Activated CD8-positive, alpha-beta memory T cell treated with anti-CD3 and anti-CD28 coated beads, Interleukin-2, amount 50 U/mL, for 24 hours (primary cell): ENCODE measurements around the gene FAM98C.
"Not testable (repeated sequence)": the region's sequence is repeated elsewhere in the genome, so short reads cannot be mapped to it uniquely, and the experiment has no call there.

Experiments
- DNase-seq: peaks from one replicate; pipeline ENCODE4 v3.0.0-alpha.2; 2020; ENCODE audit errors: extremely low read depth

The FAM98C gene

DNA sequence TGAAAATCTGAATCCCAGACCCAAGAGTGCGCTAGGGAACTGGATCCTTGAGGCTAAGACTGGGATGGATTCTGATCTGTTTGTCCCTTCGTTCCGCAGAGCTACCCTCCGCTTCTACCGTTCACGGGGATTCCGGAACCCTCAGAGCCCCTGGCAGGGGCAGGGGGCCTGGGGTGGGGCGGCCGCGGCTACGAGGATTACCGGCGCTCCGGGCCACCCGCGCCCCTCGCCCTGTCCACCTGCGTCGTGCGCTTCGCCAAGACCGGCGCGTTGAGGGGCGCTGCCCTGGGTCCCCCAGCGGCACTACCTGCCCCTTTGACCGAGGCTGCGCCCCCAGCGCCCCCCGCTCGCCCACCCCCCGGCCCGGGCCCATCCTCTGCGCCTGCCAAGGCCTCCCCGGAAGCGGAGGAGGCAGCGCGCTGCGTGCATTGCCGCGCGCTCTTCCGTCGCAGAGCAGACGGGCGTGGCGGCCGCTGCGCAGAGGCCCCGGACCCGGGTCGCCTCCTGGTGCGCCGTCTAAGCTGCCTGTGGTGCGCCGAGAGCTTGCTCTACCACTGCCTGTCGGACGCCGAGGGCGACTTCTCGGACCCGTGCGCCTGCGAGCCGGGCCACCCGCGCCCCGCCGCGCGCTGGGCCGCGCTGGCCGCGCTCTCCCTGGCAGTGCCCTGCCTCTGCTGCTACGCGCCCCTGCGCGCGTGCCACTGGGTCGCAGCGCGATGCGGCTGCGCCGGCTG is 7.3 kb upstream of the FAM98C start:
- DNase-seq, result no peak

DNA sequence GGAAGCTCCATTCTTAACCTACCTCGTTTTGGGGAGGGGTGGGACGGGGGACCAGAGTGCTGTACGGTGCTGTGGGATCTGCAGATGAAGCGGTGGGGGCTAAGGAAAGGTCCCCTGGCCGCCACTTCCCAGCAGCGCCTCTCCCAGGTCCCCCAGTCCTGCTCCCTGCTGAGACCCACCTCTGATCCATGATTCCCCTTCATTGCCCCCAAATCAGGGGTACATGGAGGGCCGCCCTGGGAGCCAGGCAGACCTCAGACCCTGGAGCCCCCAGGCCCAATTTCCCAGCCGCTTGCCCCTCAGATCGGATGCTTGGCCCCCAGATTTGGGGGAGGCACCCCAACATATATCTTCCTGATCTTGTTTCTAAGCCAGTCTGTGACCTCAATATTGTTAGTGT is 3.8 kb upstream of the FAM98C start:
- no peak for DNase-seq

DNA sequence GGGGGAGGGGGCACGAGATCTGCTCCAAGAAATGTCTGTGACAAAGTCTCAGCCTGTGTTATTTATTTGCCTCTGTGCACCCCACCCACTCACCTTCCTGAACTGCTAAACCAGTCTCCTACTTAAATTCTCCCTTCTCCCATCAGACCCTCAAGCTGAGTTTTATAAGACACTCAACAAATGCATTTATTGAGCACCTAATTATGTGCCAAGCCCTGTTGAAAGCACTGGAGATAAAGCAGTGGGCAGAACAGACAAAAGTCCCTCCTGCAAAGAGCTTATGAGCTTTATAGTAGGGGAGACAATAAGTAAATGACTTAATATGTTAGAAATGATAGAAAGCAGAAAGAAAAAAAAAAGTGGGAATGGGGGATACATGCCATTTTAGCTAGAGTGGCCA is 3.4 kb upstream of the FAM98C start:
- DNase-seq, result no peak

DNA sequence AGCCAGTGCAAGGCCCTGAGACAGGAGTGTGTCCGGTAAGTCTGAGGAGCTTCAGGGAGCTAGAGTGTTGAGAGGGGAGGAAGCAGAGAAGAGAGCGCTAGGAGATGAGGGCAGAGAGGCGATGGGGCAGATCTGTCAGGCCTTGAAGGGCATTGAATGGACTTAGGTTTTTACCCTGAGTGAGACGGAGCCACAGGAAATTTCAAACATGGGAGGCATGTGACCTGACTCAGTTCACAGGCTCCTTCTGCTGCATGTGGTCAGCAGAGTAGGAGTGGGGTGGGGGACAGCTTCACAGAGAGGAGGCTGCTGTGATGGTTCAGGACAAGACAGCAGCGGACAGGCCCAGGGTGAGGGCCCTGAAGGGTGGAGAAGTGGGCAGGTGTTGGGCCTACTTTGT is 2.5 kb upstream of the FAM98C start:
- no peak for DNase-seq

DNA sequence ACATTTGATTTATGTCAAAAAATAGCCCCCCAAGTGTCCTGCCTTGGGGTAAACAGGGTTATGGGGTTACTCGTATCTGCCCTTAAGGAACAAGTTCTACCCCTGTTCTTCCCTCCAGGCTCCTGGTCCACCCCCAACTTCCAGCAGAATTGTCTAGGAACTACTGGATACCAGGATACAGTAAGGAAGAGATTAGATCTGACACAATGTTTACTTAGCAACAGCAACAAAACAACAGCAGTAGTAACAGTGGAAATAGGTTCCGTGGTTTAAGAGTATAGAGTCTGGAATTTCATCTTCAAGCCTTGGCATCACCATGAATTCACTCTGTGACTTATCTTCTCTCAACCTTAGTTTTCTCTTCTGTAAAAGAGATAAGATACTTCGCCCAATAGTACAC is 1.7 kb upstream of the FAM98C start:
- no peak for DNase-seq

DNA sequence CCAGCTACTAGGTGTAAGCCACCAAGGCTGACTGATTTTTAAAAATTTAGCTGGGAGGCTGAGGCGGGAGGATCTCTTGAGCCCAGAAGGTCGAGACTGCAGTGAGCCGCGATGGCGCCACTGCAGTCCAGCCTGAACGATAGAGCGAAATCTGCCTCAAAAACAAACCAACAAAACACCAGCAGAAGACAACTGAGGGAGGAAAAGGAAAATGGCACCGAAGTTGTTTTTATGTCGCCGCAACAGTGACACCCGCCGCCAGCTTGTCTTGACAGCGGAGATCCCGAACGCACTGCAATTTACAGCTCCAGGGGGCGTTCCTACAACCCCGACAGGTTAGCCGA is 298 bp upstream of the FAM98C start:
- DNase-seq, result no peak

DNA sequence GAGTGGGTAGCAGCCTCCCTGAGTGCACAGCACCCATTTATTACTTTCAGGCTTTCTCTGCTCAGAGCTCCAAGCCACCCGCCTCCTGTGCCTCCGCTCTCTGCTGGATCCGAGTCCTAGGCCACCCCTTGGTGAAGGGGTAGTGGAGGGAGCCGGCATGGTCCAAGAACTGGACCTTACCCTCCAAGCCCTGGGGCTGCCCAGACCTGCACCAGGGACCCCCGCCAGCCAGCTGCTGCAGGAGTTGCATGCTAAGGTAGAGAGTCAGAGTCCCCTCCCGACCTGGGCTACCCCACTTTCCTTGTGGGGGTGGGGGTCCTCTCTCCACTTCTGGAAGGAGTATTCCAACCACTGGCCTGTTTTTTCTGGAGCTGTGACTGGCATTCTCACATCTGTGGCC is 2.0 kb downstream of the FAM98C start:
- DNase-seq, result no peak

DNA sequence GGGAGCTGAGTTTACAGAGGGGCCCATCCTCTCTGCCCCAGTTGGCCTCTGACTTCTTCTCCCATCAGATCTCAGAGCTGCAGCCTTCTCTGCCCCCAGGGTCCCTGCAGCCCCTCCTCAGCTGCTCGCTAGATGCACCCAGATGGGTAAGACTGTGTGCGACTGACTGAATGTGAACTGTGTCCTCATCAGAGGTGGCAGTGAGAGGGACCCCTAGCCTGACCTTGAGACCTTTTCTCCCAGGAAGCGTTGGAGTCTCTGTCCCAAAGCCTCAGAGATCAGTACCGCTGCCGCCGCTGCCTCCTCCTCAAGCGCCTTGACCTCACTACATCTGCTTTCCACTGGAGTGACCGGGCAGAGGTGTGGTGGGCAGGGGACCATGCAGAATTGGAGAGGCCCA is 2.4 kb downstream of the FAM98C start:
- DNase-seq, result no peak

DNA sequence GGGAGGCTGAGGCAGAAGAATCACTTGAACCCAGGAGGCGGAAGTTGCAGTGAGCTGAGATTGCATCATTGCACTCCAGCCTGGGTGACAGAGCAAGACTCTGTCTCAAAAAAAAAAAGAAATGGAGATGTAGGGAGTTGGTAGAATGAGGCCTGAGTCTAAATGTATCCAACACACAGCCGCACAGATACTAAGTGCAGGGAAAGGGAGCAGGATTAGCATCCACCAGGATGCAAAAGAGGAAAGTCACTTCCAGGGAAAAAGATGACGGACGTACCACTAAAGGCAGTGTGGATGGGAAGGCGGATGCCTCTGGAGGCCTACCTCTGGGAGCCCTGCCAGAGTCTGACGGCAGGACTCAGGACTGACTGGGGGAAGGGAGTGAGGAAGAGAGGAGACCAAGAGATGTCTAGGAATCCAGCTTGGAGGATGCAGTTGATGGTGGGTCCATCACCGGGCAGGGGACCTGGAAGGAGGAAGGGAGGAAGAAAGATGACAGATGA is 6.8 kb downstream of the FAM98C start:
- DNase-seq, result no peak

DNA sequence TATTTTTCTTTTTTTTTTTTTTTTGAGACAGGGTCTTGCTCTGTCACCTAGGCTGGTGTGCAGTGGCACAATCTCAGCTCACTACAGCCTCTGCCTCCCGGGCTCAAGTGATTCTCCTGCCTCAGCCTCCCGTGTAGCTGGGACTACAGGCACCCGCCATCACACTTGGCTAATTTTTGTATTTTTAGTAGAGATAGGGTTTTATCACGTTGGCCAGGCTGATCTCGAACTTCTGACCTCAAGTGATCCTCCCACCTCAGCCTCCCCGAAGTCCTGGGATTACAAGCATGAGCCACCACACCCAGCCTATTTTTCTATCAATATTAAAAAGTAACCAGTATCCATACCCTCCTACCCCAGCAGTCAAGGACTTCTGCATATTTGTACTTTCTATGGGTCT is 7.5 kb downstream of the FAM98C start:
- DNase-seq, result not testable (repeated sequence)

DNA sequence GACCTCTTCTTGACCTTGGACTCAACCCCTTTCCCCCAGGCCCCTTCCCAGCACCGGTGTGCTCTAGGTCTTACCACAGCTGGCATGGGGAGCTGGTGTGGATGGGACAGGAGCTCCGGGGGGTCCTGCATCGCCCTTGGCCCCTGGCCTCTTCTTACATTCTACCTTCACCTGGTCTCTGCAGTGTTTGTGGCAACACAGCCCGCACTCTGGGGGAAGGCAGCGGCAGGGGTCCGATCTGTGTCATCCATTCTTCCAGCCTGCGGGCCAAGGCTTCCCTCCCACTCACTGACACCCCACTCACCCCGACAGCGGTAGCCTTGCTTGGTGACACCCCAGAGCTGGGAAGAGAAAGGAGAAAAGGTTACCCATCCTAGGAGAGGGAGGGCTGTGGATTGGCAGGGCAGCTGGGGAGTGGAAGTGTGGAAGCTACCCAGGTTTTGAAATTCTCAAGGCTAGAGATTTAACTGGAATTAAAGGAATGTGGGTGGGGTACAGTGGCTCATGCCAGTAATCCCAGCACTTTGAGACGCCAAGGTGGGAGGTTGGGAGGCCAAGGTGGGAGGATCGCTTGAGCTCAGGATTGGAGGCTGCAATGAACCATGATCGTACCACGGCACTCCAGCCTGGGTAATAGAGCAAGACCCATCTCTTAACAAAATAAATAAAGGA is 8.3 kb downstream of the FAM98C start:
- DNase-seq, result no peak

DNA sequence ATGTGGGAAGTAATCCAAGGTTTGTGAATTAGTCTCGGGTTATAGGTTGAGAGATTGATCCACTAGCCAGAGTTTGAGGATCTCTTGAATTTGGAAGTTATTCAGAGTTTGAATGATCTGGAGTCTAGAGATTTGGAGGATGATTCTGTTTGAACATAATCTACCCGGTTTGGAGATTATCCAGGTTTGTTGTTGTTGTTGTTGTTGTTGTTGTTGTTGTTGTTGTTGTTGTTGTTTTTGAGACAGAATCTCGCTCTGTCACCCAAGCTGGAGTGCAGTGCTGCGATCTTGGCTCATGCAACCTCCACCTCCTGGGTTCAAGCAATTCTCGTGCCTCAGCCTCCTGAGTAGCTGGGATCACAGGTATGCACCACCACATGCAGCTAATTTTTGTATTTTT is 9.0 kb downstream of the FAM98C start:
- not testable (repeated sequence) for DNase-seq

DNA sequence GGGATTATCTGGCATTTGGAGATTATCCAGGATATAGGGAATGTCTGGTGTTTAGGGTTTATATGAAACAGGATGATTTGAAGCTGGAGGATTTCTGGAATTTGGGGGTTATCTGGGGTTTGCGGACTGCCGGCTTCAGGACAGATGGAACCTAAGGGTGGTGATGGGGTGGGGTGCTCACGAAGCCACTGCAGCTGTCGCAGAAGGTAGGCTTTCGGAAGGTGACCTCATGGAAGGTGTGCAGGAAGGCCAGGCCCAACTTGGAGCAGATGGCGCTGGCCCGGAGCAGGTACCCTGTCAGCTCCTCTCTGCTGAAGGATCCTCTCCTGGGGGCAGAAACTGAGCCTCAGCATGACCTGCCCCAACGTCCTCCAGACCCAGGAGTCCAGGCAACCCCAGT is 9.6 kb downstream of the FAM98C start:
- DNase-seq, result no peak

DNA sequence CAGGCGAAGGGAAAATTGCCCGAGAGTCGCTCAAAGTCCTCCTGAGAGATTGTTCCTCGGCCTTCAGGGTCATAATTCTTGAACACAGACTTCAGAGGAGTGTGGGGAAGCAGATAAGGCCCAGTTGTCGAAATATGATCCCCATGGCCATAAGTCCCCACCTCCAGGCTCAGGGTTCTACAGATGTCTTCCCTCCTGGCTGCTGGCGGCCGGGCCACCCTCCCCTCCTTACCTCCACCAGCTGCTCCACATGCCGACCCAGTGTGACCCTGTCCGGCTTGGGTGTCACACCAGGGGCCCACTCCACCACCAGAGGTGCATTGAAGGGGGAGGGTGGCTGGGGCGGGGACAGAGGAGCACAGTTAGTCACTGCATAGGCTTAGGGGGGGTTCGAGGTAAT is 10.1 kb downstream of the FAM98C start:
- no peak for DNase-seq

DNA sequence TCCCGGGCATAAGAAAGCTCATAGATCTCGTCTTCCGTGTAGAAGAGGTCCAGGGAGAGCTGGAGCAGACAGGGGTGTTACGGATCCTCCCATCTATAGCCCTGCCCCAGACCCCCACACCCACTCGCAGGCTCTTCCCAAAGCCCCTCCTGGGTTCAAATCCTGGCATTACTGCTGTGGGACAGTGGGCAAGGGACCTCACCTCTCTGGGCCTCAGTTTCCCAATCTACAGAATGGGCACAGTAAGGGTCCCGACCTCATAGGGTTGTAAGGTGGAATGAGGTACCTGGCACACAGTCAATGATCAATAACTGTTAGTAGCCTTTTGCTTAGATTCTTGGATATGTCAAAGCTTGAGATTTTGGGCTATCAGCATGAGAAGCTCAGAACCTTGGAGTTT is 10.5 kb downstream of the FAM98C start:
- DNase-seq, result no peak

DNA sequence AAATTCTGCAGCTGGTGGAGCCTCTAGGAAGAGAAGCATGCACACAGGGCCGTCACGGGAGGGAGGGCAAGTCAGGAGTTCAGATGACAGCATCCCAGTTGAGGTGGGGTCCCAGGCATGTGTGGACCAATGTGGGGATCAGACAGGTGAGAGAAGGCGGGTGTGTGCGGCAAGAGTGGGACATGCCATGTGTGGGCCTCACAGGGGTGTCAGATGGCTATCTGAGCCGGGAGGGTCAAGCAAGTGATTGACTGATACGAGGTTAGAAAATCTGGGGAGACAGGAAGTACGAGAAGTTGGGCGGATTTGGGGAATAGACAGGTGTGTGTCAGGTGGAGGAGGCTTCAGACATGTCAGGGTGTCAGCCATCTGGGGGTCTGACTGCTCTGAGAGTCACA is 14.3 kb downstream of the FAM98C start:
- no peak for DNase-seq

DNA sequence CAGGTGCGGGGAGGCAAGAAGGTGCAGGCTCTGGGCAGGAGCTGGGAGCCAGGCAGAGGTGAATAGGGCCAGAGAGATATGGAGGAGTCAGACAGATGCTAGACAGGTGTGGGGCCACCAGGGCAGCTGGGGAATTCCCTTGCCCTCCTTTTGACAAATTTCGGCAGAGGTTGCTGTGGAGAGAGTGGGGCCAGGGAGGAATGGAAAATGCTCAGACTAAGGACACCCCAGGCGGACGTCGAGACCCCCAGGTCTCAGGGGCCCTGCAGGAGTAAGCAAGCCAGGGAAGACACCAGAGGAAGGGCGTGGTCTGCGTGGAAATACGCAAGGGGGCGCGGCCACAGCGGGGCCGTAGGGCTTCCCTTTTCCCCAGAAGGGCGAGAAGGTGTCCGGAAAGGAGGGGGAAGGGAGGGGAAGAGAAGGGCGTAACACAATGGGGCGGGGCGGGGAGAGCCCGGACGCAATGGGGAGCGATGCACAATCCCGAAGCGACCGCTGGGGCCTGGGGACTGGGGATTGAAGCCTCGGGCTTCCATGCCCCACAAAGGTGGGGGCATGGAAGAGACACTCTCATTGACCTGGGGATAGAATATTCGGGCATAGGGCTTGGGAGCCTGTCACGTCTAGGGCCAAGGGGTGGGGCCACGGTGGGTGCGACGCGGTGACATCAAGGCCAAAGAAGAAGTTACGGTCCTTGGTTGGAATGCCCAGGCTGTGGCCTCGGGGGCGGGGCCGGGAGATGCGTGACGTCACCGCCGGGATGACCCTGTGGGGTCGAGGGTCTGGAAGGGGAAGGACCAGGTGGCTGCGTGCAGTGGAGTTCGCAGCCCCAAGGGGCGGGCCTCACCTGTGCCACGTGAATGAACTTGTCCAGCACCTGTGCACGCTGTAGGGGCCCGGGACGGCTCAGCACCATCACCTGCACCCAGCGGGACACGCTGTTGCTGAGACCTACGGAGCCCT is 14.9 kb downstream of the FAM98C start:
- DNase-seq, result peak; percentile 29

DNA sequence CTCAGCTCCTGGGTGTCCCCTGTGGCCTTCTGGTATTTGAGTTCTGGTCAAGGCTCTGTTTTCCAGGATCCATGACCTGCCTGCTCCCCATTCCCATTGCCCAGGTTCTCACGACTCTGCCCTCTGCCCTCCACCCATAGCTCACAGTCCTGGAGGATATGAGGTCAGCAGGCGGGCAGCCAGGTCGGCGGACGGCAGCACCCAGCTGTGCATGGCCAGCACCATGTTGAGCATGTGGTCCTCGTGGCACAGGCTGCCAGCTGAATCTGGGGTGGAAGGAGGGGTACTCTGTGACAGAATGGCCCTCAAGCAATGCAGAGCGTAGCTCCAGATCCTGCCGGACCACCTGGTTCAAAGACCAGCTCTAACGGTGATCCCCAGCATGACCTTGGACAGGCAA is 18.0 kb downstream of the FAM98C start:
- no peak for DNase-seq

DNA sequence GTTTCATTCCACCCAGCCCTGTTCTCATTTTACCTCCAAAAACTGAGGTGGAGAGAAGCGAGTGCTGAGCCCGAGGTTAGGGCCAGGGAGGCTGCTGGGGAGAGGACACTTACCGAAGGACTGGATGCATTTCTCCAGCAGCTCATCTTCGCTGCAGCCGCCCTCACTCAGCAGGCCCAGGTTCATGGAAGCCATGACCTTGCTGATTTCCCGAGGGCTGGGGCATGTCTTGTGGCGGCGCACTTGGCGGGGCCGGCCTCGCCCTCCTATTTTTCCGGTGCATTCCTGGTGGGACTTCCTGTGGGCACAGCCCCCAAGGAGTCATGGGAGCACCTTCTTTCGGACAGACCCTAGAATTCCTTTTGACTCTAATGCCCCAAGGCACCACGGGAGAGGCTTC is 19.0 kb downstream of the FAM98C start:
- DNase-seq, result no peak

DNA sequence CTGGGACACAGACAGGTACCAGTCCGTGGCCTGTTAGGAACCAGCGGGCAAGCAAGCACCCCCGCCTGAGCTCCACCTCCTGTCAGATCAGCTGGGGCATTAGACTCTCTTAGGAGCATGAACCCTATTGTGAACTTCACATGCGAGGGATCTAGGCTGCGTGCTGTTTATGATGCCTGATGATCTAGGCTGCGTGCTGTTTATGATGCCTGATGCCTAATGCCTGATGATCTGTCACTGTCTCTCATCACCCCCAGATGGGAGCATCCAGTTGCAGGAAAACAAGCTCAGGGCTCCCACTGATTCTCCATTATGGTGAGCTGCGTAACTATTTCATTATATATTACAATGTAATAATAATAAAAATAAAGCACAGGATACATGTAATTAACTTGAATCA is 19.5 kb downstream of the FAM98C start:
- DNase-seq, result no peak

DNA sequence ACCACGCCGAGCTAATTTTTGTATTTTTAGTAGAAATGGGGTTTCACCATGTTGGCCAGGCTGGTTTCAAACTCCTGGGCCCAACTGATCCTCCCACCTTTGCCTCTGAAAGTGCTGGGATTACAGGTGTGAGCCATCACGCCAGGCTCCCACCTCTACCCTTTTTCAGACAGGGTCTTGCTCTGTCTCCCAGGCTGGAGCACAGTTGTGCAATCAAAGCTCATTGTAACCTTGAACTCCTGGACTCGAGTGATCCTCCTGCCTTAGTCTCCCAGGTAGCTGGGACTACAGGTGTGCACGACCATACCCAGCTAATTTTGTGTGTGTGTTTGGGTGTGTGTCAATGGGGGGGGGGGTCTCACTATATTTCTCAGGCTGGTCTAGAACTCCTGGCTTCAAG is 21.4 kb downstream of the FAM98C start:
- DNase-seq, result no peak

DNA sequence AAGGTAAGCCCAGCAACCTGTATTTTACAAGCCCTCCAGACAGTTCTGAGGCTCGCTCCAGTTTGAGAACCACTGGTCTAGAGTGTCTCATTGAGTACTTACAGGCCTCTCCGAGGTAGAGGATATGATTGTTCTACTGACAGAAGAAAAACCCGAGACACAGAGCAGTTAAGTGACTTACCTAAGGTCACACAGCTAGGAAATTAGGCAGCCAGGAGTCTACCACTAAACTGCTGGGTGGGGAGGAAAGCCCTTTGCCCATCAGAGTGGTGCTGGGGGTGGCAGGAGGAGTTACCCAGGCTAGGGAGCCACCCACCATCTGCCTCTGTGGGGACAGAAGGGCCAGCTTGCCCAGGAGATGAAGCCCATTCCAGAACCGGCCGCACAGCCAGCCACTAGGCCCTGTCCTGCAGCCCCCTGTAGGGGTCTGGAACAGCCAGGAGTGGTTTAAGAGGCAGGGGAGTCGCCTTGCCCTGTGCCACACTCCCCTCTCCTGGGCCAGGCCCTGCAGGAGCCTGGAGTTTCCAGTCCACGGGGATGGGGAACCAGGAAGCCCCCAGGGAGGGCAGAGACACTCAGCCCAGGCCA is 22.4 kb downstream of the FAM98C start:
- DNase-seq, result no peak
